Peyer's patch (tissue), 4 donors: ENCODE measurements around the gene ZC3H4.

Experiments
- CTCF ChIP-seq, 6 experiments: fragments of 450-650 bp in 4 of 6; fragments of 200-600 bp in 2 of 6; sonication (generic) in 1 of 6; IDR thresholded peaks; one replicate each; pipeline ENCODE4 v1.5.1; 2017 to 2019; ENCODE audit warnings: antibody characterized with exemption in 6 of 6, mild to moderate bottlenecking in 3 of 6, moderate library complexity in 1 of 6
- POLR2A ChIP-seq, 2 donors: fragments of 450-650 bp; IDR thresholded peaks; one replicate each; pipeline ENCODE4 v1.5.1; 2017; ENCODE audit warnings: antibody characterized with exemption in 2 of 2, mild to moderate bottlenecking in 2 of 2, moderate library complexity in 2 of 2

- TF ChIP-seq CTCF (IDR thresholded peaks at IDR 0.05) = no peak
- TF ChIP-seq POLR2A (IDR thresholded peaks at IDR 0.05) = no peak
Measured at GRCh38 chr19:47123406-47123805, 9.8 kb upstream of the ZC3H4 start.
